ENCODE results near the gene PSEN2.

DNA sequence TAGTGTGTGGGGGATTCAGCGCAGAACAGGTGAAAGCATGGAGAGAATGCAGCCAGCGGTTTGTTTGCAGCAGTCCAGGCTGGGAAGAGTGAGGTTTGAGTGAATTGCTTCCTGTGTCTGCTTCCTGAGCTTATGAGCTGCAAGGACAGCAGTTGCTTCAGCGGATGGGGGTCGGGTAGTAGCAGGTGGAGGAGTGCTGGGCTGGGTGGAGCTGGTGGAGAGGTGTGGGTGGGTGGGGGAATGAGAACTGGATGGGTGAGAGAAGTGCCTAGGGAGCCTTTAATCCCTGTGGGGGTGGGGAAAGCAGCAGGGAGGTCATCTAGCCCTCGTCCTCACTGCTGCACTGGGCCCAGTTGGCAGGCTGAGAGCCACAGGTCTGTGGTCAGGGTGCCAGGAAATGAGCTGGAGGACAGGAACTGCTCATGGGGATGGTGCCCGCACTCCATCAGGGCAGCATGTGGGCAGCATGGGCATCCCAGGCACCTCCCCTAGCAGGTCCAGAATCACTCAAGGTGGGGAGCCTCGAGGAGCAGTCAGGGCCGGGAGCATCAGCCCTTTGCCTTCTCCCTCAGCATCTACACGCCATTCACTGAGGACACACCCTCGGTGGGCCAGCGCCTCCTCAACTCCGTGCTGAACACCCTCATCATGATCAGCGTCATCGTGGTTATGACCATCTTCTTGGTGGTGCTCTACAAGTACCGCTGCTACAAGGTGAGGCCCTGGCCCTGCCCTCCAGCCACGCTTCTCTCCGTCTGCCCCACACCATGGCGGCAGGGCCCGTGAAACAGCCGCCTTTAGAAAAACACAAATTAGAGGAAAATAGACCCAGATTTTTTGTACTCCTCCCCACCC lies 14.8 kb downstream of the PSEN2 start:
- TF ChIP-seq, protein P1, sequence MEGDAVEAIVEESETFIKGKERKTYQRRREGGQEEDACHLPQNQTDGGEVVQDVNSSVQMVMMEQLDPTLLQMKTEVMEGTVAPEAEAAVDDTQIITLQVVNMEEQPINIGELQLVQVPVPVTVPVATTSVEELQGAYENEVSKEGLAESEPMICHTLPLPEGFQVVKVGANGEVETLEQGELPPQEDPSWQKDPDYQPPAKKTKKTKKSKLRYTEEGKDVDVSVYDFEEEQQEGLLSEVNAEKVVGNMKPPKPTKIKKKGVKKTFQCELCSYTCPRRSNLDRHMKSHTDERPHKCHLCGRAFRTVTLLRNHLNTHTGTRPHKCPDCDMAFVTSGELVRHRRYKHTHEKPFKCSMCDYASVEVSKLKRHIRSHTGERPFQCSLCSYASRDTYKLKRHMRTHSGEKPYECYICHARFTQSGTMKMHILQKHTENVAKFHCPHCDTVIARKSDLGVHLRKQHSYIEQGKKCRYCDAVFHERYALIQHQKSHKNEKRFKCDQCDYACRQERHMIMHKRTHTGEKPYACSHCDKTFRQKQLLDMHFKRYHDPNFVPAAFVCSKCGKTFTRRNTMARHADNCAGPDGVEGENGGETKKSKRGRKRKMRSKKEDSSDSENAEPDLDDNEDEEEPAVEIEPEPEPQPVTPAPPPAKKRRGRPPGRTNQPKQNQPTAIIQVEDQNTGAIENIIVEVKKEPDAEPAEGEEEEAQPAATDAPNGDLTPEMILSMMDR (IDR thresholded peaks at IDR 0.05; ENCODE audit: extremely low read depth in 1 of 2, insufficient read depth in 1 of 2, low read depth in 1 of 2, low read length in 2 of 2), result no peak
- TF ChIP-seq EZH2 (IDR thresholded peaks at IDR 0.05; ENCODE audit: borderline replicate concordance, low read depth, low read length, severe bottlenecking) (no peak), POLR2A (IDR thresholded peaks at IDR 0.05; ENCODE audit: low read depth, low read length) (no peak), MYC (IDR thresholded peaks at IDR 0.05; ENCODE audit: low read depth, low read length) (no peak), POLR2AphosphoS5 (IDR thresholded peaks at IDR 0.05; ENCODE audit: insufficient read depth, low read depth, low read length) (no peak), JUN (IDR thresholded peaks at IDR 0.05; ENCODE audit: borderline replicate concordance, insufficient read depth, insufficient read length, low read depth) (no peak), GATA2 (IDR thresholded peaks at IDR 0.05; ENCODE audit: insufficient read depth, insufficient read length, low read depth, low read length) (no peak), FOS (IDR thresholded peaks at IDR 0.05; ENCODE audit: borderline replicate concordance, insufficient read depth, low read length) (no peak)
- TF ChIP-seq, protein P2, sequence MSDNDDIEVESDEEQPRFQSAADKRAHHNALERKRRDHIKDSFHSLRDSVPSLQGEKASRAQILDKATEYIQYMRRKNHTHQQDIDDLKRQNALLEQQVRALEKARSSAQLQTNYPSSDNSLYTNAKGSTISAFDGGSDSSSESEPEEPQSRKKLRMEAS (IDR thresholded peaks at IDR 0.05; ENCODE audit: insufficient read depth, insufficient read length), result no peak
